Astrocyte (in vitro differentiated cells and primary cell): Measurements from ENCODE around the gene PAPPA2.

Source experiments
- EZH2 ChIP-seq: IDR thresholded peaks from 2 replicates; pipeline ENCODE4 v1.6.1; 2012; ENCODE audit warnings: mild to moderate bottlenecking, low read length, inconsistent platforms; ENCODE audit not compliant: insufficient read depth
- TF ChIP-seq, protein P1 (sequence below): IDR thresholded peaks from 2 replicates; pipeline ENCODE4 v1.5.1; 2011; ENCODE audit warnings: low read depth, mild to moderate bottlenecking, inconsistent platforms, low read length, moderate library complexity; ENCODE audit not compliant: insufficient read depth

DNA sequence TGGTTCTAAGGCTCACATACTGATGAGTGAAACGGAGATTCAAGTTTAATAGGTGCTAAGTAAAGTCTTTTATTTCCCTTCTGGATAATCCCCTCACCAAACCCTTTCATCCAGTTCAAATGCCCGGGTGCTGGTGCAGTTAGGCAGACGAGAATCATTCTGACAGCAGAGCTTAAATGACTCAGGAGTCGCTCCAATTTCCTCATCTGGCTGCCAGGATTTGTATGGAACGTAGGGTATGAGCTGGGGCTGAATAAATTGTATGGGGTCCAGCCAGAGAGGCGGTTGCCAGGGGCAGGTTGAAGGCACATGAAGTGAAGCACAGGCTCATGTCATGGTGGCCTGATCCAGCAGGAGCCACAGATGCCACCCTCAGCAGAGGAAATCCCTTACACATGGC is 76.0 kb downstream of the PAPPA2 start:
- TF ChIP-seq, protein P1, sequence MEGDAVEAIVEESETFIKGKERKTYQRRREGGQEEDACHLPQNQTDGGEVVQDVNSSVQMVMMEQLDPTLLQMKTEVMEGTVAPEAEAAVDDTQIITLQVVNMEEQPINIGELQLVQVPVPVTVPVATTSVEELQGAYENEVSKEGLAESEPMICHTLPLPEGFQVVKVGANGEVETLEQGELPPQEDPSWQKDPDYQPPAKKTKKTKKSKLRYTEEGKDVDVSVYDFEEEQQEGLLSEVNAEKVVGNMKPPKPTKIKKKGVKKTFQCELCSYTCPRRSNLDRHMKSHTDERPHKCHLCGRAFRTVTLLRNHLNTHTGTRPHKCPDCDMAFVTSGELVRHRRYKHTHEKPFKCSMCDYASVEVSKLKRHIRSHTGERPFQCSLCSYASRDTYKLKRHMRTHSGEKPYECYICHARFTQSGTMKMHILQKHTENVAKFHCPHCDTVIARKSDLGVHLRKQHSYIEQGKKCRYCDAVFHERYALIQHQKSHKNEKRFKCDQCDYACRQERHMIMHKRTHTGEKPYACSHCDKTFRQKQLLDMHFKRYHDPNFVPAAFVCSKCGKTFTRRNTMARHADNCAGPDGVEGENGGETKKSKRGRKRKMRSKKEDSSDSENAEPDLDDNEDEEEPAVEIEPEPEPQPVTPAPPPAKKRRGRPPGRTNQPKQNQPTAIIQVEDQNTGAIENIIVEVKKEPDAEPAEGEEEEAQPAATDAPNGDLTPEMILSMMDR: no peak
- no peak for TF ChIP-seq EZH2
